Heart left ventricle (tissue), 13 donors: ENCODE results near the gene C3orf38.

Source experiments
- POLR2A ChIP-seq, 2 donors: fragments of 450-650 bp; IDR thresholded peaks; one replicate each; pipeline ENCODE4 v1.6.1; 2017; ENCODE audit warnings: antibody characterized with exemption in 2 of 2, mild to moderate bottlenecking in 2 of 2, moderate library complexity in 2 of 2
- TF ChIP-seq, protein P1 (sequence below), 12 donors: fragments of 200-600 bp; sonication (generic) in 4 of 12; IDR thresholded peaks; one replicate each; pipeline versions ENCODE4 v1.5.0 to v1.8.0; 2018 to 2022; ENCODE audit warnings: antibody characterized with exemption in 12 of 12, mild to moderate bottlenecking in 5 of 12
- donor health status: ischemic (EF 13 %, LVEDD 7.1; RV severe dilation, severe dysfunction).
- donor health status: DM: no; HTN: yes; CAD: no.
- donor health status: DM: no; HTN: no; CAD: no.
- donor health status: ischemic (EF 25% LVEDD 6.9; RV normal size, moderate dysfunction).
- donor health status: ischemic (EF 25% LVEDD 5.7; RV mildly dilated, moderate dysfunction).
- donor health status: ischemic (EF 35%, LVEDD 5.7; RV mildly dilated, moderate dysfunction).
- donor health status: nonischemic (EF 11% LVEDD 7.7; RV severe dilation, severe dysfunction).
- donor health status: DM: yes; HTN: yes; CAD: no.
- donor health status: PGD.
- donor health status: ischemic (EF 29% LVEDD 5.4; RV normal size, mild dysfunction).
- donor health status: nonischemic (EF 23%, LVEDD 6.1; RV moderate dilation, normal function).

DNA sequence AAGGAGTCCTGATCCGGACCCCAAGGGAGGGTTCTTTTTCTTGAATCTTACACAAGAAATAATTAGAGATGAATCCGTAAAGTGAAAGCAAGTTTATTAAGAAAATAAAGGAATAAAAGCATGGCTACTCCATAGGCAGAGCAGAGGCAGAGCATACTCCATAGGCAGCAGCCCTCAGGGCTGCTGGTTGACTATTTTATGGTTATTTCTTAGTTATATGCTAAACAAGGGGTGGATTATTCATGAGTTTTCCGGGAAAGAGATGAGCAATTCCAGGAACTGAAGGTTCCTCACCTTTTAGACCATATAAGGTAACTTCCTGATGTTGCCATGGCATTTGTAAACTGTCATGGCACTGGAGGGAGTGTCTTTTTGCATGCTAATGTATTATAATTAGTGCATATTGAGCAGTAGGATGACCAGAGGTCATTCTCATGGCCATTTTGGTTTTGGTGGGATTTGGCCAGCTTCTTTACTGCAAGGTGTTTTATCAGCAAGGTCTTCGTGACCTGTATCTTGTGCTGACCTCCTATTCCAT, 42.2 kb downstream of the C3orf38 start:
- TF ChIP-seq, protein P1, sequence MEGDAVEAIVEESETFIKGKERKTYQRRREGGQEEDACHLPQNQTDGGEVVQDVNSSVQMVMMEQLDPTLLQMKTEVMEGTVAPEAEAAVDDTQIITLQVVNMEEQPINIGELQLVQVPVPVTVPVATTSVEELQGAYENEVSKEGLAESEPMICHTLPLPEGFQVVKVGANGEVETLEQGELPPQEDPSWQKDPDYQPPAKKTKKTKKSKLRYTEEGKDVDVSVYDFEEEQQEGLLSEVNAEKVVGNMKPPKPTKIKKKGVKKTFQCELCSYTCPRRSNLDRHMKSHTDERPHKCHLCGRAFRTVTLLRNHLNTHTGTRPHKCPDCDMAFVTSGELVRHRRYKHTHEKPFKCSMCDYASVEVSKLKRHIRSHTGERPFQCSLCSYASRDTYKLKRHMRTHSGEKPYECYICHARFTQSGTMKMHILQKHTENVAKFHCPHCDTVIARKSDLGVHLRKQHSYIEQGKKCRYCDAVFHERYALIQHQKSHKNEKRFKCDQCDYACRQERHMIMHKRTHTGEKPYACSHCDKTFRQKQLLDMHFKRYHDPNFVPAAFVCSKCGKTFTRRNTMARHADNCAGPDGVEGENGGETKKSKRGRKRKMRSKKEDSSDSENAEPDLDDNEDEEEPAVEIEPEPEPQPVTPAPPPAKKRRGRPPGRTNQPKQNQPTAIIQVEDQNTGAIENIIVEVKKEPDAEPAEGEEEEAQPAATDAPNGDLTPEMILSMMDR (IDR thresholded peaks at IDR 0.05): no peak
- no peak for TF ChIP-seq POLR2A (IDR thresholded peaks at IDR 0.05)
